K562 (cell line): ENCODE data around the gene GOLT1A. TPM values are rescaled to one million over a fixed set of nuclear protein-coding genes. Genes with fewer than 3 reads are reported as not detected.

Experiments
- ATAC-seq: fragments of 200-7000 bp; cut with Tn5 transposase; 3 replicates; pipeline ENCODE4 v1.9.1; 2020; ENCODE audit warnings: moderate library complexity
- BruUV-seq: library from RNA; stranded (reverse); fragments of 400-500 nt; replicated peaks from 2 replicates; lab custom pipeline; 2021; lab: Mats Ljungman, UMichigan
- CTCF ChIA-PET: fragments of 300-600 bp; formaldehyde crosslinking; extraction: SDS; loops from one replicate; lab custom pipeline; 2021; ENCODE audit warnings: low intra/inter-chr PET ratio; lab: Yijun Ruan, JAX
- POLR2A ChIA-PET: fragments of 300-600, 350-650 bp; sonication (Branson Sonifier 250); formaldehyde crosslinking; extraction: SDS; loops from one replicate; lab custom pipeline; 2021; ENCODE audit warnings: antibody characterized with exemption, inconsistent platforms; lab: Yijun Ruan, JAX
- DNase-seq, 4 experiments: peaks; one replicate each; pipeline versions ENCODE4 v3.0.0 to v3.0.0-alpha.2; 2011 to 2018; ENCODE audit warnings: low spot score in 3 of 4, mixed read lengths in 3 of 4; ENCODE audit errors: extremely low read depth in 1 of 4
- FAIRE-seq: peaks from 2 replicates; lab custom pipeline; 2011; peaks lifted over from hg19 to GRCh38; lab: Jason Lieb, UNC
- H2AFZ ChIP-seq: 2 replicates; pipeline ENCODE4 v1.6.0; 2011; ENCODE audit warnings: low read depth, low read length, control low read depth, inconsistent platforms
- H3K27ac ChIP-seq: fragments of 200-600 bp; 3 replicates; pipeline ENCODE4 v1.8.0; 2011; ENCODE audit warnings: low read depth, mild to moderate bottlenecking, control low read depth, inconsistent platforms, low read length, moderate library complexity, mixed read lengths; ENCODE audit errors: extremely low read depth
- H3K27me3 ChIP-seq, 2 experiments: fragments of 300-600 bp in 1 of 2; 2 replicates in 1 of 2; 3 replicates in 1 of 2; pipeline versions ENCODE4 v1.6.0 to v1.8.0; 2011; ENCODE audit warnings: inconsistent platforms in 2 of 2, low read length in 2 of 2, mild to moderate bottlenecking in 1 of 2, mixed read lengths in 1 of 2, moderate library complexity in 1 of 2; ENCODE audit not compliant: control insufficient read depth in 2 of 2, insufficient read depth in 2 of 2
- H3K36me3 ChIP-seq: fragments of 300-600 bp; 3 replicates; pipeline ENCODE4 v1.8.0; 2011; ENCODE audit warnings: mild to moderate bottlenecking, low read length, inconsistent platforms; ENCODE audit not compliant: control insufficient read depth, insufficient read depth
- H3K4me1 ChIP-seq, 2 experiments: fragments of 200-600 bp in 1 of 2; replicated peaks in 1 of 2; 2 replicates in 1 of 2; 3 replicates in 1 of 2; pipeline versions ENCODE4 v1.5.1 to v1.8.0; 2011; ENCODE audit warnings: inconsistent platforms in 2 of 2, low read length in 2 of 2, mild to moderate bottlenecking in 1 of 2, mixed read lengths in 1 of 2, moderate library complexity in 1 of 2; ENCODE audit not compliant: control insufficient read depth in 2 of 2, insufficient read depth in 2 of 2
- H3K4me2 ChIP-seq: 2 replicates; pipeline ENCODE4 v1.6.1; 2011; ENCODE audit warnings: low read length, control low read depth, inconsistent platforms, mixed read lengths; ENCODE audit not compliant: insufficient read depth
- H3K4me3 ChIP-seq: fragments of 200-600 bp; sonication (generic), shearing (Covaris generic); 2 replicates; pipeline ENCODE4 v1.5.1; 2016; ENCODE audit warnings: control low read depth, inconsistent platforms
- H3K79me2 ChIP-seq: fragments of 200-600 bp; 3 replicates; pipeline ENCODE4 v1.8.0; 2011; ENCODE audit warnings: low read length, inconsistent platforms; ENCODE audit not compliant: control insufficient read depth, insufficient read depth
- H3K9ac ChIP-seq, 2 experiments: 2 replicates each; pipeline versions ENCODE4 v1.6.0 to v1.6.1; 2011; ENCODE audit warnings: low read depth in 2 of 2, low read length in 2 of 2, control low read depth in 1 of 2, inconsistent platforms in 1 of 2, mild to moderate bottlenecking in 1 of 2, mixed read lengths in 1 of 2; ENCODE audit not compliant: insufficient read depth in 1 of 2
- H3K9me1 ChIP-seq: one replicate; pipeline ENCODE4 v1.6.0; 2011; ENCODE audit warnings: inconsistent platforms, mild to moderate bottlenecking, low read length, moderate library complexity; ENCODE audit not compliant: control insufficient read depth, insufficient read depth
- H3K9me3 ChIP-seq: replicated peaks from 2 replicates; pipeline ENCODE4 v1.5.1; 2011; ENCODE audit warnings: low read depth, low read length, inconsistent platforms; ENCODE audit not compliant: control insufficient read depth, insufficient read depth
- H4K20me1 ChIP-seq: replicated peaks from 2 replicates; pipeline ENCODE4 v1.6.1; 2011; ENCODE audit warnings: low read length, inconsistent platforms, mixed read lengths; ENCODE audit not compliant: control insufficient read depth, insufficient read depth
- HIVEP1 ChIP-seq: fragments of 250-450 bp; sonication (Bioruptor Pico); IDR thresholded peaks from 2 replicates; pipeline ENCODE4 v1.4.0; 2020; ENCODE audit warnings: mild to moderate bottlenecking
- TFAP4 ChIP-seq: sonication (generic); formaldehyde crosslinking; IDR thresholded peaks from 2 replicates; pipeline ENCODE4 v1.8.0; 2022; ENCODE audit warnings: missing genetic modification reagents, mild to moderate bottlenecking, moderate library complexity, borderline replicate concordance
- ZNF347 ChIP-seq: fragments of 450-650 bp; formaldehyde crosslinking; IDR thresholded peaks from 2 replicates; pipeline ENCODE4 v1.4.0; 2020; ENCODE audit warnings: low read depth, mild to moderate bottlenecking, moderate library complexity
- WGBS: fragments of 100-300 bp; shearing (Covaris generic); methylation state at CpG from one replicate; pipeline ENCODE4 v1.1.6; 2016; ENCODE audit warnings: low coverage, mixed read lengths; ENCODE audit not compliant: insufficient coverage; ENCODE audit errors: missing lambda C conversion rate; 5-methylcytosine and 5-hydroxymethylcytosine counted together
- in situ Hi-C: fragments of 300-500 bp; cut with MboI; formaldehyde crosslinking; loops from 4 replicates; pipeline ENCODE4 v1.15.0; 2018; ENCODE audit warnings: inconsistent platforms, mixed read lengths
- intact Hi-C: fragments of 100-400 bp; cut with micrococcal nuclease; formaldehyde crosslinking; loops from 2 replicates; pipeline ENCODE4 v1.14.2; 2022
- polyA plus RNA-seq, 8 experiments: library from polyadenylated mRNA; depleted of rRNA in 4 of 8; stranded (reverse) in 5 of 8; unstranded in 3 of 8; fragments of >200 nt; fragmentation: Nextera tagmentation in 2 of 8; fragmentation: Illumina TruSeq in 1 of 8; extraction: Ambion mirVana in 2 of 8; extraction: Trizol in 1 of 8; gene quantifications; 2 replicates each; pipeline versions ENCODE4 v1.2.1 to v1.2.3, GENCODE V29; 2011 to 2014; ENCODE audit warnings: inconsistent platforms in 1 of 8, missing spikeins in 1 of 8
- total RNA-seq, 7 experiments: library from RNA; depleted of rRNA in 6 of 7; stranded (reverse); fragments of >200 nt in 6 of 7; fragmentation: Illumina TruSeq in 2 of 7; extraction: Trizol in 2 of 7; gene quantifications; 2 replicates each; pipeline versions ENCODE4 v1.2.1 to v1.2.3, GENCODE V29; 2011 to 2021; ENCODE audit warnings: low replicate concordance in 1 of 7

GOLT1A gene
- total and polyA plus RNA-seq, 9 of the 15 experiments (the other 6 are each of a cell fraction or from before 2014, with no cell fraction given): not detected

GRCh38 chr1:204180133-204180532 lies 33.7 kb downstream of the GOLT1A start:
- no peak for FAIRE-seq
- Histone ChIP-seq H3K4me1 (peaks cover 18 to 27% of the 10 kb centered on the region in 2 experiments; a peak in 4 of 5 replicates), H3K27me3 (peaks cover 2 to 16% of the 10 kb centered on the region in 2 experiments; a peak in 3 of 5 replicates), H3K9me3 (no peaks in the 10 kb centered on the region), H3K9me1 (no peaks in the 10 kb centered on the region), H3K79me2 (no peaks in the 10 kb centered on the region), H4K20me1 (no peaks in the 10 kb centered on the region)
- BruUV-seq: no TSS peak
- 14% methylated on average over 6 of the region's 6 CpGs for WGBS
- CTCF ChIA-PET: no interaction called here
- no peak for DNase-seq
- TF ChIP-seq ZNF347 (CRISPR knock-in tag) (no peak), HIVEP1 (CRISPR knock-in tag) (no peak), TFAP4 (CRISPR knock-in tag) (peak; percentile 28; the same call in 1 of the 2 replicates)
- TF ChIP-seq, all 486 proteins: peak for 1
- POLR2A ChIA-PET: interaction anchor here (1.2 to 1.5 kb wide), 2 partner anchors 17 to 219 kb away, joined by 3 read pairs; no protein-coding TSS in a partner anchor
- Histone ChIP-seq H3K4me2 (no peak overlapping the region), H3K36me3 (no peaks in the 10 kb centered on the region), H3K9ac (no peak overlapping the region), H3K4me3 (no peak overlapping the region), H3K27ac (no peak overlapping the region), H2AFZ (no peak overlapping the region)
- no peak for ATAC-seq
- in situ Hi-C loops (no loop called here), intact Hi-C loops (no loop called here)
